Peyer's patch (tissue), 4 donors: ENCODE measurements around the gene VAV1.

ENCODE experiments used
- CTCF ChIP-seq, 6 experiments: fragments of 450-650 bp in 4 of 6; fragments of 200-600 bp in 2 of 6; sonication (generic) in 1 of 6; IDR thresholded peaks; one replicate each; pipeline ENCODE4 v1.5.1; 2017 to 2019; ENCODE audit warnings: antibody characterized with exemption in 6 of 6, mild to moderate bottlenecking in 3 of 6, moderate library complexity in 1 of 6
- POLR2A ChIP-seq, 2 donors: fragments of 450-650 bp; IDR thresholded peaks; one replicate each; pipeline ENCODE4 v1.5.1; 2017; ENCODE audit warnings: antibody characterized with exemption in 2 of 2, mild to moderate bottlenecking in 2 of 2, moderate library complexity in 2 of 2

GRCh38 chr19:6826281-6826920, 53.9 kb downstream of the VAV1 start:
- TF ChIP-seq CTCF (IDR thresholded peaks at IDR 0.05) (no peak), POLR2A (IDR thresholded peaks at IDR 0.05) (no peak)
